Measurements from ENCODE around the gene TTC33. TPM values are rescaled to one million over a fixed set of nuclear protein-coding genes. Genes with fewer than 3 reads are reported as not detected.
A peak's percentile ranks its signal among the peaks of the same experiment; 100 is the strongest.
"Not testable (repeated sequence)": the region's sequence is repeated elsewhere in the genome, so short reads cannot be mapped to it uniquely, and the experiment has no call there.

The TTC33 gene
- total RNA-seq, 1 donor from 2014 or later: 9.7 TPM

- no peak for TF ChIP-seq CTCF (IDR thresholded peaks at IDR 0.05; ENCODE audit: insufficient read depth, low read length, severe bottlenecking)
- no peak for FAIRE-seq
- H3K27me3 ChIP-seq (ENCODE audit: control insufficient read depth, insufficient read depth, low read length): no peaks in the 10 kb centered on the region
- H3K36me3 ChIP-seq (ENCODE audit: control insufficient read depth, insufficient read depth, low read length): peaks cover 1% of the 10 kb centered on the region
- H3K4me3 ChIP-seq (ENCODE audit: low read depth, low read length): no peak overlapping the region
- DNase-seq (ENCODE audit: low read depth): no peak
These were observed 38.5 kb downstream of the TTC33 start for GRCh38 chr5:40717281-40717680.

GRCh38 chr5:40716590-40716989 is 39.2 kb downstream of the TTC33 start:
- H3K27me3 ChIP-seq (ENCODE audit: control insufficient read depth, insufficient read depth, low read length): no peaks in the 10 kb centered on the region
- DNase-seq (ENCODE audit: low read depth): no peak
- FAIRE-seq: no peak
- H3K4me3 ChIP-seq (ENCODE audit: low read depth, low read length): no peak overlapping the region
- peaks cover 1% of the 10 kb centered on the region for H3K36me3 ChIP-seq (ENCODE audit: control insufficient read depth, insufficient read depth, low read length)
- TF ChIP-seq CTCF (IDR thresholded peaks at IDR 0.05; ENCODE audit: insufficient read depth, low read length, severe bottlenecking): no peak

GRCh38 chr5:40716000-40716399 is 39.8 kb downstream of the TTC33 start:
- peak; percentile 29 for DNase-seq (ENCODE audit: low read depth)
- no peak overlapping the region for H3K4me3 ChIP-seq (ENCODE audit: low read depth, low read length)

GRCh38 chr5:40714001-40714400 is 41.8 kb downstream of the TTC33 start:
- H3K36me3 ChIP-seq (ENCODE audit: control insufficient read depth, insufficient read depth, low read length): no peaks in the 10 kb centered on the region
- TF ChIP-seq CTCF (IDR thresholded peaks at IDR 0.05; ENCODE audit: insufficient read depth, low read length, severe bottlenecking): no peak
- H3K27me3 ChIP-seq (ENCODE audit: control insufficient read depth, insufficient read depth, low read length): no peaks in the 10 kb centered on the region
- FAIRE-seq (no peak), DNase-seq (ENCODE audit: low read depth) (no peak)
- no peak overlapping the region for H3K4me3 ChIP-seq (ENCODE audit: low read depth, low read length)

More at GRCh38 chr5:40716000-40716399, 39.8 kb downstream of the TTC33 start:
- no peak for FAIRE-seq
- H3K27me3 ChIP-seq (ENCODE audit: control insufficient read depth, insufficient read depth, low read length): no peaks in the 10 kb centered on the region
- H3K36me3 ChIP-seq (ENCODE audit: control insufficient read depth, insufficient read depth, low read length): peaks cover 1% of the 10 kb centered on the region
- peak; percentile 30 for TF ChIP-seq CTCF (IDR thresholded peaks at IDR 0.05; ENCODE audit: insufficient read depth, low read length, severe bottlenecking)

GRCh38 chr5:40710575-40710974 is 45.2 kb downstream of the TTC33 start:
- DNase-seq (ENCODE audit: low read depth); H3K36me3 ChIP-seq (ENCODE audit: control insufficient read depth, insufficient read depth, low read length); FAIRE-seq; H3K4me3 ChIP-seq (ENCODE audit: low read depth, low read length); H3K27me3 ChIP-seq (ENCODE audit: control insufficient read depth, insufficient read depth, low read length): not testable (repeated sequence)

- FAIRE-seq; H3K27me3 ChIP-seq (ENCODE audit: control insufficient read depth, insufficient read depth, low read length); H3K4me3 ChIP-seq (ENCODE audit: low read depth, low read length); DNase-seq (ENCODE audit: low read depth); H3K36me3 ChIP-seq (ENCODE audit: control insufficient read depth, insufficient read depth, low read length): not testable (repeated sequence)
These were observed 50.3 kb downstream of the TTC33 start for GRCh38 chr5:40705484-40705883.

GRCh38 chr5:40702027-40702426 is 53.7 kb downstream of the TTC33 start:
- H3K27me3 ChIP-seq (ENCODE audit: control insufficient read depth, insufficient read depth, low read length); FAIRE-seq; H3K36me3 ChIP-seq (ENCODE audit: control insufficient read depth, insufficient read depth, low read length); H3K4me3 ChIP-seq (ENCODE audit: low read depth, low read length); DNase-seq (ENCODE audit: low read depth): not testable (repeated sequence)

All from bronchial epithelial cell (primary cell).